Muscle of leg (tissue), 11 donors: ENCODE data around the gene METTL16. TPM values are rescaled to one million over a fixed set of nuclear protein-coding genes. Genes with fewer than 3 reads are reported as not detected.
"Not testable (repeated sequence)": the region's sequence is repeated elsewhere in the genome, so short reads cannot be mapped to it uniquely, and the experiment has no call there.

Source experiments
- DNase-seq: peaks from one replicate; pipeline ENCODE4 v3.0.0; 2013
- H3K27ac ChIP-seq: one replicate; pipeline ENCODE4 v1.5.1; 2013; ENCODE audit warnings: mild to moderate bottlenecking, low read length, control low read depth
- H3K27me3 ChIP-seq: one replicate; pipeline ENCODE4 v1.6.1; 2013; ENCODE audit warnings: low read length; ENCODE audit not compliant: control insufficient read depth, insufficient read depth
- H3K36me3 ChIP-seq: one replicate; pipeline ENCODE4 v1.6.1; 2013; ENCODE audit warnings: low read length; ENCODE audit not compliant: control insufficient read depth, insufficient read depth
- H3K4me1 ChIP-seq: one replicate; pipeline ENCODE4 v1.6.1; 2013; ENCODE audit warnings: low read length; ENCODE audit not compliant: control insufficient read depth, insufficient read depth
- H3K4me3 ChIP-seq: one replicate; pipeline ENCODE4 v1.5.1; 2013; ENCODE audit warnings: low read length, control low read depth
- H3K9me3 ChIP-seq: replicated peaks from 2 replicates; pipeline ENCODE4 v1.6.1; 2013; ENCODE audit warnings: low read depth, low read length; ENCODE audit not compliant: control insufficient read depth
- WGBS: methylation state at CpG from one replicate; pipeline ENCODE4 v1.1.5; 2013; ENCODE audit warnings: missing lambda C conversion rate; ENCODE audit not compliant: insufficient coverage; 5-methylcytosine and 5-hydroxymethylcytosine counted together
- polyA plus RNA-seq, 8 donors: library from polyadenylated mRNA; unstranded; fragments of 120-200 nt; gene quantifications; one replicate each; pipeline versions ENCODE4 v1.2.1 to v1.2.3, GENCODE V29; 2013; ENCODE audit warnings: inconsistent platforms in 1 of 8, low replicate concordance in 1 of 8; ENCODE audit not compliant: insufficient read length in 8 of 8, insufficient read depth in 1 of 8
- total RNA-seq: library from RNA; stranded (reverse); fragments of 120-200 nt; gene quantifications from one replicate; pipeline ENCODE4 v1.2.4, GENCODE V29; 2013

METTL16 gene
- total and polyA plus RNA-seq, 9 donors: 15.5 to 24.1 (median 20.5) TPM

- Histone ChIP-seq H3K36me3 (peaks cover 32% of the 10 kb centered on the region), H3K27me3 (no peaks in the 10 kb centered on the region), H3K4me1 (no peaks in the 10 kb centered on the region), H3K4me3 (no peak overlapping the region), H3K9me3 (no peaks in the 10 kb centered on the region), H3K27ac (no peak overlapping the region)
- 100% methylated on average over 1 of the region's 3 CpGs for WGBS
- DNase-seq: no peak
These were observed 55.7 kb downstream of the METTL16 start for GRCh38 chr17:2455956-2456355.

- no peaks in the 10 kb centered on the region for H3K9me3 ChIP-seq
- H3K4me3 ChIP-seq: no peak overlapping the region
- H3K4me1 ChIP-seq: no peaks in the 10 kb centered on the region
- no peaks in the 10 kb centered on the region for H3K27me3 ChIP-seq
- DNase-seq: no peak
- no CpG with 5 or more reads among the region's 3 CpGs for WGBS
- H3K36me3 ChIP-seq: peaks cover 23% of the 10 kb centered on the region
- H3K27ac ChIP-seq: no peak overlapping the region
These were observed 57.8 kb downstream of the METTL16 start for GRCh38 chr17:2453866-2454265.

GRCh38 chr17:2453325-2453724, 58.4 kb downstream of the METTL16 start:
- Histone ChIP-seq H3K27ac (no peak overlapping the region), H3K4me3 (no peak overlapping the region), H3K27me3 (no peaks in the 10 kb centered on the region), H3K9me3 (no peaks in the 10 kb centered on the region), H3K4me1 (no peaks in the 10 kb centered on the region), H3K36me3 (peaks cover 19% of the 10 kb centered on the region)
- WGBS: 87% methylated on average over 3 of the region's 6 CpGs
- no peak for DNase-seq

- no peak for DNase-seq
- Histone ChIP-seq H3K4me3 (no peak overlapping the region), H3K4me1 (no peaks in the 10 kb centered on the region), H3K27ac (no peak overlapping the region), H3K36me3 (peaks cover 15% of the 10 kb centered on the region), H3K27me3 (no peaks in the 10 kb centered on the region), H3K9me3 (no peaks in the 10 kb centered on the region)
- no CpG with 5 or more reads among the region's 6 CpGs for WGBS
These were observed 59.4 kb downstream of the METTL16 start for GRCh38 chr17:2452216-2452750.

- Histone ChIP-seq H3K4me1 (no peaks in the 10 kb centered on the region), H3K9me3 (no peaks in the 10 kb centered on the region), H3K27me3 (no peaks in the 10 kb centered on the region), H3K4me3 (no peak overlapping the region), H3K36me3 (peaks cover under 1% of the 10 kb centered on the region), H3K27ac (no peak overlapping the region)
- DNase-seq: no peak
- no CpG with 5 or more reads among the region's 5 CpGs for WGBS
These were observed 61.6 kb downstream of the METTL16 start for GRCh38 chr17:2450016-2450650.

GRCh38 chr17:2449486-2449885, 62.2 kb downstream of the METTL16 start:
- Histone ChIP-seq H3K4me3 (no peak overlapping the region), H3K36me3 (no peaks in the 10 kb centered on the region), H3K4me1 (no peaks in the 10 kb centered on the region), H3K9me3 (no peaks in the 10 kb centered on the region), H3K27me3 (no peaks in the 10 kb centered on the region), H3K27ac (no peak overlapping the region)
- no CpG with 5 or more reads among the region's 2 CpGs for WGBS
- peak; percentile 35 for DNase-seq

GRCh38 chr17:2447479-2447878, 64.2 kb downstream of the METTL16 start:
- not testable (repeated sequence) for H3K4me3 ChIP-seq, H3K27ac ChIP-seq, H3K27me3 ChIP-seq, H3K36me3 ChIP-seq, H3K4me1 ChIP-seq, DNase-seq, H3K9me3 ChIP-seq
- WGBS: no CpG with 5 or more reads among the region's 29 CpGs

- H3K27ac ChIP-seq: no peak overlapping the region
- WGBS: no CpG with 5 or more reads among the region's 1 CpG
- H3K27me3 ChIP-seq: no peaks in the 10 kb centered on the region
- no peaks in the 10 kb centered on the region for H3K4me1 ChIP-seq
- no peak for DNase-seq
- no peak overlapping the region for H3K4me3 ChIP-seq
- H3K9me3 ChIP-seq: no peaks in the 10 kb centered on the region
- peaks cover 5% of the 10 kb centered on the region for H3K36me3 ChIP-seq
These were observed 66.0 kb downstream of the METTL16 start for GRCh38 chr17:2445638-2446037.

- peaks cover 16% of the 10 kb centered on the region for H3K36me3 ChIP-seq
- H3K4me3 ChIP-seq: no peak overlapping the region
- no peak for DNase-seq
- no peaks in the 10 kb centered on the region for H3K27me3 ChIP-seq
- H3K27ac ChIP-seq: no peak overlapping the region
- no peaks in the 10 kb centered on the region for H3K9me3 ChIP-seq
- WGBS: no CpG with 5 or more reads among the region's 8 CpGs
- H3K4me1 ChIP-seq: no peaks in the 10 kb centered on the region
These were observed 67.3 kb downstream of the METTL16 start for GRCh38 chr17:2444382-2444781.

GRCh38 chr17:2442166-2442565, 69.5 kb downstream of the METTL16 start:
- Histone ChIP-seq H3K9me3 (no peaks in the 10 kb centered on the region), H3K4me3 (no peak overlapping the region), H3K4me1 (no peaks in the 10 kb centered on the region), H3K27me3 (no peaks in the 10 kb centered on the region), H3K27ac (no peak overlapping the region), H3K36me3 (peaks cover 28% of the 10 kb centered on the region)
- DNase-seq: no peak
- WGBS: 11% methylated on average over 1 of the region's 3 CpGs

GRCh38 chr17:2440930-2441329, 70.8 kb downstream of the METTL16 start:
- peaks cover 38% of the 10 kb centered on the region for H3K36me3 ChIP-seq
- no peaks in the 10 kb centered on the region for H3K27me3 ChIP-seq
- no peaks in the 10 kb centered on the region for H3K9me3 ChIP-seq
- no peak for DNase-seq
- WGBS: 93% methylated on average over 3 of the region's 4 CpGs
- no peak overlapping the region for H3K4me3 ChIP-seq
- H3K27ac ChIP-seq: no peak overlapping the region
- peaks cover 9% of the 10 kb centered on the region for H3K4me1 ChIP-seq
